ENCODE data around the gene AP5S1. TPM values are rescaled to one million over a fixed set of nuclear protein-coding genes. Genes with fewer than 3 reads are reported as not detected.

The AP5S1 gene
- total RNA-seq, 1 experiment from 2014 or later: 3.9 TPM

DNA sequence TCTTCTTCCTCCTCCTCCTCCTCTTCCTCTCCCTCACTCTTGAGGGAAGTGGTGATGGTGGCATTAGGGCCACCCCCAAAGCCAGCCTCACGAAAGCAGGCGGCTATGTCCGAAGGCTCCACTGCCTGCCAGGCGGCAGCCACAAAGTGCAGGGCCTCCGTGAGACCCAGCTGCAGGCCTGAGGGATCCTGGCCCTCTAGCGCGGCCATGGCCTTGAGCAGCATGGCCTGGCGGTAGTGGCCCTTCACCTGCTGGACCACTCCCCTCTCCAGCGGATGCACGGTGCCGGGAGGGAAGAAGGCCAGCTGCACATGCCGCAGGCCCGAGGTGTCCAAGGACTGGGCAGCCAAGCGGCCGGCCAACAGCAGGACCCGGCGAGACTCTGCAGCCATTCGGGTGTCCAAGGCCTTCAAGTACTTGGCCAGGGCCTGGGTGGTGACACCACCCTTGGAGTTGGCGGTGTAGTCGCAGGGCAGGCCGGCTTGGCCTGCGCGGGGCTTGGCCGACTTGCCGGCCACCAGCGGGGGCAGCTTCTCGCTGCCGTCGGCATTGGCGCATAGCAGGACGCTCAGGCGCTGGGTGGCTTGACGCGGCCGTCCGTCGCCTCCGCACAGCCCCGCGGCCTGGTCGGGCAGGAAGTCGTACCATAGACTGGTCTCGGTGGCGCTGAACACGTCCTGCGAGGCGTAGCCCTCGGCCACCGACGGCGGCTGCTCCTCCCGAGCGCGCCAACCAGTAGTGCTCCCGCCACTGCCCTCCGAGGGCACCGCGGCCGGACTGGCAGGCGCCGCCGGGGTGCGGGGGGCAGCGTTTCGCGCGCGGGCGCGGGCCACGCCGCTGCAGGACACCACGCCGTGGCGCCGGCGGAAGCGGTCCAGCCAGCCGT is 34.9 kb upstream of the AP5S1 start:
- H3K4me3 Mint-ChIP-seq: peak overlapping the region; percentile 23 to 84; a peak in 3 of 5 replicates
- Histone ChIP-seq H3K4me1 (ENCODE audit: insufficient read depth, low read length) (no peaks in the 10 kb centered on the region), H2BK120ac (ENCODE audit: low read depth, low read length, poor library complexity, severe bottlenecking) (no peak overlapping the region), H3K23ac (ENCODE audit: insufficient read length, low read depth, low read length) (no peak overlapping the region), H2BK5ac (ENCODE audit: insufficient read length, low read length) (no peak overlapping the region), H4K91ac (ENCODE audit: insufficient read length, low read depth, low read length) (no peak overlapping the region), H3K27me3 (ENCODE audit: insufficient read depth, low read length) (no peaks in the 10 kb centered on the region), H4K5ac (ENCODE audit: insufficient read length, low read depth, low read length) (no peak overlapping the region), H2BK15ac (ENCODE audit: low read depth, low read length) (no peak overlapping the region), H3K23me2 (ENCODE audit: insufficient read length, low read depth, low read length, poor library complexity, severe bottlenecking) (peaks cover 10% of the 10 kb centered on the region), H3K9ac (ENCODE audit: extremely low read depth, insufficient read length, low read length) (peak overlapping the region; percentile 62), H3K9me3 (ENCODE audit: control insufficient read depth, low read depth, low read length) (no peaks in the 10 kb centered on the region), H3K18ac (ENCODE audit: insufficient read length, low read depth, low read length) (no peak overlapping the region), H3K27ac (ENCODE audit: insufficient read length, low read depth, low read length) (no peak overlapping the region), H2BK12ac (ENCODE audit: insufficient read length, low read depth, low read length) (no peak overlapping the region), H2AK5ac (ENCODE audit: insufficient read length, low read length) (no peak overlapping the region), H3K4ac (ENCODE audit: low read depth, low read length) (no peak overlapping the region), H3K79me2 (ENCODE audit: insufficient read depth, low read length) (no peaks in the 10 kb centered on the region), H3K79me1 (ENCODE audit: insufficient read depth, low read depth, low read length, poor library complexity, severe bottlenecking) (no peaks in the 10 kb centered on the region), H2BK20ac (ENCODE audit: low read depth, low read length, poor library complexity, severe bottlenecking) (no peak overlapping the region), H3K14ac (ENCODE audit: insufficient read depth, low read length) (peak overlapping the region; percentile 86), H3T11ph (ENCODE audit: low read length) (no peak overlapping the region), H4K8ac (replicated peaks; ENCODE audit: insufficient read length, low read depth, low read length) (no peak overlapping the region), H4K20me1 (ENCODE audit: control insufficient read depth, insufficient read depth, insufficient read length) (no peaks in the 10 kb centered on the region), H3K56ac (ENCODE audit: insufficient read length, low read depth, low read length) (no peak overlapping the region), H2AFZ (ENCODE audit: low read length) (no peak overlapping the region), H3K4me2 (ENCODE audit: insufficient read depth, insufficient read length, low read length) (peak overlapping the region; percentile 77)
- peaks cover 21 to 31% of the 10 kb centered on the region in 2 experiments for H3K4me1 Mint-ChIP-seq
- TF ChIP-seq, protein P1, sequence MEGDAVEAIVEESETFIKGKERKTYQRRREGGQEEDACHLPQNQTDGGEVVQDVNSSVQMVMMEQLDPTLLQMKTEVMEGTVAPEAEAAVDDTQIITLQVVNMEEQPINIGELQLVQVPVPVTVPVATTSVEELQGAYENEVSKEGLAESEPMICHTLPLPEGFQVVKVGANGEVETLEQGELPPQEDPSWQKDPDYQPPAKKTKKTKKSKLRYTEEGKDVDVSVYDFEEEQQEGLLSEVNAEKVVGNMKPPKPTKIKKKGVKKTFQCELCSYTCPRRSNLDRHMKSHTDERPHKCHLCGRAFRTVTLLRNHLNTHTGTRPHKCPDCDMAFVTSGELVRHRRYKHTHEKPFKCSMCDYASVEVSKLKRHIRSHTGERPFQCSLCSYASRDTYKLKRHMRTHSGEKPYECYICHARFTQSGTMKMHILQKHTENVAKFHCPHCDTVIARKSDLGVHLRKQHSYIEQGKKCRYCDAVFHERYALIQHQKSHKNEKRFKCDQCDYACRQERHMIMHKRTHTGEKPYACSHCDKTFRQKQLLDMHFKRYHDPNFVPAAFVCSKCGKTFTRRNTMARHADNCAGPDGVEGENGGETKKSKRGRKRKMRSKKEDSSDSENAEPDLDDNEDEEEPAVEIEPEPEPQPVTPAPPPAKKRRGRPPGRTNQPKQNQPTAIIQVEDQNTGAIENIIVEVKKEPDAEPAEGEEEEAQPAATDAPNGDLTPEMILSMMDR (conservative IDR thresholded peaks at IDR 0.05): no peak
- peaks cover 5 to 12% (median 8%) of the 10 kb centered on the region in 3 experiments for H3K36me3 Mint-ChIP-seq (ENCODE audit: insufficient read depth in 1 of 3, low read depth in 3 of 3)
- no peak for DNase-seq
- WGBS (ENCODE audit: extremely low coverage, insufficient read length, low lambda C conversion rate): no CpG with 5 or more reads among the region's 79 CpGs
- peaks cover 27% of the 10 kb centered on the region for H3K27me3 Mint-ChIP-seq (ENCODE audit: low read depth)
- H3K27ac Mint-ChIP-seq: no peak overlapping the region
- H3K9me3 Mint-ChIP-seq: no peaks in the 10 kb centered on the region
